GM21737 (cell line): ENCODE measurements around the gene CHODL.

ENCODE experiments used
- ATAC-seq: cut with Tn5 transposase; IDR thresholded peaks from one replicate; pipeline ENCODE4 v1.9.1; 2021; ENCODE audit warnings: mild to moderate bottlenecking, moderate library complexity; ENCODE audit not compliant: unreplicated experiment

The CHODL gene

GRCh38 chr21:18244671-18245463 lies at the start of gene CHODL:
TSS of gene CHODL (plus strand) at chr21:18244833. CDS start at chr21:18245224, 391 bp downstream.
- ATAC-seq: no peak

GRCh38 chr21:18204931-18205330 lies 39.7 kb upstream of the CHODL start:
- no peak for ATAC-seq

GRCh38 chr21:18218331-18218730 lies 26.3 kb upstream of the CHODL start:
- no peak for ATAC-seq

GRCh38 chr21:18220498-18220897 lies 24.1 kb upstream of the CHODL start:
- no peak for ATAC-seq

GRCh38 chr21:18222346-18222745 lies 22.3 kb upstream of the CHODL start:
- ATAC-seq: no peak

- no peak for ATAC-seq
Measured at GRCh38 chr21:18228060-18228739, 16.4 kb upstream of the CHODL start.

- ATAC-seq: no peak
Measured at GRCh38 chr21:18235545-18235944, 9.1 kb upstream of the CHODL start.

GRCh38 chr21:18245464-18245967 lies 883 bp downstream of the CHODL start:
- ATAC-seq: no peak

- no peak for ATAC-seq
Measured at GRCh38 chr21:18248171-18248570, 3.5 kb downstream of the CHODL start.

GRCh38 chr21:18249672-18250071 lies 5.0 kb downstream of the CHODL start:
- ATAC-seq: no peak

- ATAC-seq: no peak
Measured at GRCh38 chr21:18251065-18251464, 6.4 kb downstream of the CHODL start.

- no peak for ATAC-seq
Measured at GRCh38 chr21:18252256-18252655, 7.6 kb downstream of the CHODL start.

GRCh38 chr21:18252680-18253079 lies 8.0 kb downstream of the CHODL start:
- no peak for ATAC-seq

GRCh38 chr21:18253221-18253620 lies 8.6 kb downstream of the CHODL start:
- ATAC-seq: no peak

GRCh38 chr21:18253799-18254198 lies 9.2 kb downstream of the CHODL start:
- no peak for ATAC-seq

- no peak for ATAC-seq
Measured at GRCh38 chr21:18265944-18266343, 21.3 kb downstream of the CHODL start.

- no peak for ATAC-seq
Measured at GRCh38 chr21:18267496-18267895, 22.9 kb downstream of the CHODL start.

GRCh38 chr21:18268906-18269305 lies 24.3 kb downstream of the CHODL start:
- ATAC-seq: no peak

- no peak for ATAC-seq
Measured at GRCh38 chr21:18269856-18270255, 25.2 kb downstream of the CHODL start.

GRCh38 chr21:18273400-18273799 lies 28.8 kb downstream of the CHODL start:
- no peak for ATAC-seq

- no peak for ATAC-seq
Measured at GRCh38 chr21:18274370-18274769, 29.7 kb downstream of the CHODL start.

- no peak for ATAC-seq
Measured at GRCh38 chr21:18275781-18276180, 31.1 kb downstream of the CHODL start.
